GM18951 (cell line): ENCODE data around the gene TP53INP2.
"Not testable (repeated sequence)": the region's sequence is repeated elsewhere in the genome, so short reads cannot be mapped to it uniquely, and the experiment has no call there.

ENCODE experiments used
- POLR2A ChIP-seq: IDR thresholded peaks from 4 replicates; pipeline ENCODE4 v1.6.1; 2011; ENCODE audit warnings: mild to moderate bottlenecking; ENCODE audit not compliant: insufficient read length, insufficient read depth; ENCODE audit errors: extremely low read depth
- in situ Hi-C: fragments of 300-500 bp; cut with MboI; formaldehyde crosslinking; loops from one replicate; pipeline ENCODE4 v1.12.0; 2022; ENCODE audit warnings: low sequenced_read_pairs, mixed read lengths, inconsistent platforms; ENCODE audit not compliant: unreplicated experiment

TP53INP2 gene

DNA sequence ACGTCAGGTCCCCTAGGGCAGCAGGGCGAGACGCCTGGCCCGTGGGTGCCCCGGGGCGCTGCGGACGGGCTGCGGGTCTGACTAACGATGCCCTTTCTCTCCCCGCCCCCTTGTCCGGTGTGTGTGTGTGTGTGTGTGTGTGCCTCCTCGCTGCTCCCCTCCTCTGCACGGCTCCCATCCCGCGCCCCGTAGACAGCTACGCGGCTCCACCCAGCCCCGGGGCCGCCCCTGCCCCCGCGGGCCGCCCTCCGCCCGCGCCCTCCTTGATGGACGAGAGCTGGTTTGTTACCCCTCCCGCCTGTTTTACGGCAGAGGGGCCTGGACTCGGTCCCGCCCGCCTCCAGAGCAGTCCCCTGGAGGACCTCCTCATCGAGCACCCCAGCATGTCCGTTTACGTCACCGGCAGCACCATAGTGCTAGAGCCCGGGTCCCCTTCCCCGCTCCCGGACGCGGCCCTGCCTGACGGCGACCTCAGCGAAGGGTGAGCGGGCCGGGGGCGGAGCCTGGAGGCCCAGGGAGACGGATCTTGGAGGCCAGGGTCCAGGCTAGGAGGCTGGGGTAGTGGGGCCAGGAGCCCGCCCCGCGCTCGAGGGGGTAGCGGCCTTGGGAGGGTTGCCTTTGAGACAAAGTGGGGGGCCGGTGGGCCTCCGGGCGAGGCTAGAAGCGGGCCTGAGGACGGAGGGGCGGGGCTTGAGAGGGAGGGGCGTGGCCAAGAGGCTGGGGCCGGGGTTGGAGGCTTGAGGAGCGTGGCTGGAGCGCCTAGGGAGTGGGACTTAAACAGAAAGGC is 5.1 kb downstream of the TP53INP2 start:
- peak; percentile 38 for TF ChIP-seq POLR2A

DNA sequence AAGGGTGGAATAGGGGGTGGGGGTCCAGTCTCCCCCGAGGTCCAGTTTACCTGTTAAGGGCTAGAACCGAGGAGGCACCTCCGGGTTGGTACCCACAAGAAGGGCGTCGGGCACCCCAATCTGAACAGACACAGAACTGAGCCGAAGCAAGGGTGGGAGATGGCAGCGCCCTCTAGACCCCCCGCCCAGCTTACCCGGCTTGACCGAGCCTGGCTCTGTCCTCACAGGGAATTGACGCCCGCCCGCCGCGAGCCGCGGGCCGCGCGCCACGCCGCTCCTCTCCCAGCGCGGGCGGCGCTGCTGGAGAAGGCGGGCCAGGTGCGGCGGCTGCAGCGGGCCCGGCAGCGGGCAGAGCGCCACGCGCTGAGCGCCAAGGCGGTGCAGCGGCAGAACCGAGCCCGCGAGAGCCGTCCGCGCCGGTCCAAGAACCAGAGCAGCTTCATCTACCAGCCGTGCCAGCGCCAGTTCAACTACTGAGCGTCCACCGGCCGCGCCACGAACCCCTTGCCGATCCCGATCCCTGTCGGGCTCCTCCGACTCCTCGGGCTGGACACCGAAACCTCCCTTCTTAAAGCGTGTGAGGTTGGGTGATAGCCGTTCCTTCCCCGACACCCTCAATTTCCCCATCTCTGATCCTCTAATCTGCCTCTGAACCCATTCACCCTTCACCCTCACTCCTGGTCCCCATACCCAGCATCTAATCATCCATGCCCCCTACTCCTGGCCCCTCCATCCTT is 5.9 kb downstream of the TP53INP2 start:
- in situ Hi-C loops, result loop anchor here (10.0 kb wide), 1 partner anchor 175 kb away; no protein-coding TSS in a partner anchor
- no peak for TF ChIP-seq POLR2A

More for the DNA sequence above, 5.1 kb downstream of the TP53INP2 start:
- in situ Hi-C loops, result loop anchor here (10.0 kb wide), 1 partner anchor 174 kb away; no protein-coding TSS in a partner anchor

DNA sequence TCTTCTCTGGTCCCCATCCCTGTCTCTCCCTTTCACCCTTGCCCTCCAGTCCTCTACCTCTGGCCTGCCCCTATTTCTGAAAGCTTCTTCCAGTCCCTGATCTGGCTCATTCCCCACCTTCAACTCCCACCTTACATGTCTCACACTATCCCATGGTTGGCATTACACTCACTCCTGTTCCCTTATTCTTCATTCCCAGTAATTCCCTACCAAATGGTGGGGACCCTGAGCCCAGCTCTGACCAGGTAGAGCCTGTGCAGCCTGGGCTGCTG is 6.4 kb downstream of the TP53INP2 start:
- in situ Hi-C loops, result no loop called here
- no peak for TF ChIP-seq POLR2A

DNA sequence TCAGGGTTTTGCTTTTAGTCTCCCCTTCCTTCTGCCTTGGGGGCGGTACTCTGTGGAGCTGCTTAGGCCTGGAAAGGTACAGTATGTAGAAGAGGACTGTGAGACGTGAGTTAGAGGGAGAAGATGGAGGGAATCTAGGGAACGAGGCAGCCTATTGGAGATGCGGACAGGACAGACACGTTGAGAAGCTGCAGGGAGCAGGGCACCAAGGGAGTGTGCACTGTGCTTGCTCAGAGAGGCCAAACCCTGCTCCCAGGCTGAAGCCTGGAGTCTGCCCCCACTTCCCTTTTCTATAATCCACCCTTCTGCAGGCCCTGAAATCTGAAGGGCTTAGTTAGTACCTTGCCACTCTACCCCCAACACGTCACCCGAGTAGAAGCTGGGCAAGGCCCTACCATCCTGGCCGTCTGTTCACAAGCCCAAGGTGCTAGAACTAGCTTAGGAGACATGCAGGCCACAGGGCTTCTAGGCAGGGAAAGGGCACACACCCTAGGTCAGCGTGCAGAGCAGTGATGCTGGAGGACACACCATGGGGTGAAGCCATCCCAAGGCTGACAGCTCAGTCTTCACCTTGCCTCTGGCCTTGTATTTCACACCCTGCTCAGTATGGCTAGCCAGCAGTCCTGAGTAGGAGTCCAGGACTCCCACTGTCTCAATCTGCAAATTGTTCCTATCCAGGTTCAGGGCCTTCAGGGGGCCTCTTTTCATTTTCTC is 6.9 kb downstream of the TP53INP2 start:
- in situ Hi-C loops, result no loop called here
- no peak for TF ChIP-seq POLR2A

DNA sequence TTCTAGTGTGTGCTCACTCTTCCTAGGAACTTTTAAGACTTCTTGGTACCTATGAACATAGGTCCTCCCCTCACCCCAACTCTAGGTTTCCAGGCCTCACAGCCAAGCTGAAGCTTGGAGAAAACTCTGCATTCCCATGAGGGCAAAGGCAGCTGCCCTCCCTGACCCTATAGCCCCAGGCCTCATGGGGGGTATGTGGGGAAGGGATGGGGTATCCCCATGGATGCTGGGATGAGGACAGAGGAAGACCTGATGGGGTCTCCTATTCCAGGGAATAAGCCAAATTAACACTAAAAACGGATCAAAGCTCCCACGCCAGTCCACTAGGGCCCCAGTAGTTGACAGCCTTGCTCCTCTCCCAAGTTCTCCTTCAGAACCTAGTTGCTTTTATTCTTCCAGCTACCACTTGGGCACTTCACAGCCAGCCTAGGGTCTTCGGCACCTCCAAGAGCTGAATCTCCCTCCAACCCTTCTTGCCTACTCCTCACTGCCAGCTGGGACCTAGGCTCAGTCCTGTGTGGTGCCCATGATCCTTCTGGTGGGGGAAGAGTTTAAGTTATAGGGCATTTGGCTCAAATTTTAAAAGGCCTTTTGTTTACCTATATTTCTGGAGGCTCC is 7.8 kb downstream of the TP53INP2 start:
- no peak for TF ChIP-seq POLR2A
- in situ Hi-C loops, result no loop called here

DNA sequence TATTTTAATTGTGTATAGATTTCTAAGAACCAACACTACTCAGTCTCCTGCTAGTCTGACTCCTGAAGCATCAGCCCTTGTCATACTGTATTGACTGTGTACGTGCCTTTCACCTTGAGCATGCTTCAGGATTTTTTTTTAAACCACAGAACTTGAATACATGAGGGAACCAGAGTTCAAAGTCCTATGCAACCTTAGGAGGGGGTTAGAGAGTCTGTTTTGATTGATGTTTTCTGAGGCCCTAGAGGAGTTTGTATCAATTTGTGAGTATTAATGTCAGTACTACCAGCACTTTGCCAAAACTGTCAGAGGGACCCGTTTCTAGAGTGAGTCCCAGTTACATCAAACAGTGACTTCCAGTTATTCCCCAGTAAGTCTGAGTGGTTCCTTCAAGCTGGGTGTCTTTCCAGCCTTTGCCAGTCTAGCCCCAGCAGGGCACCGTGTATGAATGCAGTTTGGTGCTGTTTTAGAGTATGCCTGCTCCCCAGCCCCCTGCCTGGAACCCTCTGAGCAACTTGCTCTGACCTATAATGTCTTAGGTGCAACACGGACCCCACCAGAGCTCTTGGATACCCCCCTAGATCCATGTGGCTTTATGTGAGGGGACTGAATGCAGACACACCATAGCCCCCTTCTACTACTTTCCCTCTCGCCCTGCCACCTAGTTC is 8.5 kb downstream of the TP53INP2 start:
- TF ChIP-seq POLR2A, result no peak
- in situ Hi-C loops, result no loop called here

DNA sequence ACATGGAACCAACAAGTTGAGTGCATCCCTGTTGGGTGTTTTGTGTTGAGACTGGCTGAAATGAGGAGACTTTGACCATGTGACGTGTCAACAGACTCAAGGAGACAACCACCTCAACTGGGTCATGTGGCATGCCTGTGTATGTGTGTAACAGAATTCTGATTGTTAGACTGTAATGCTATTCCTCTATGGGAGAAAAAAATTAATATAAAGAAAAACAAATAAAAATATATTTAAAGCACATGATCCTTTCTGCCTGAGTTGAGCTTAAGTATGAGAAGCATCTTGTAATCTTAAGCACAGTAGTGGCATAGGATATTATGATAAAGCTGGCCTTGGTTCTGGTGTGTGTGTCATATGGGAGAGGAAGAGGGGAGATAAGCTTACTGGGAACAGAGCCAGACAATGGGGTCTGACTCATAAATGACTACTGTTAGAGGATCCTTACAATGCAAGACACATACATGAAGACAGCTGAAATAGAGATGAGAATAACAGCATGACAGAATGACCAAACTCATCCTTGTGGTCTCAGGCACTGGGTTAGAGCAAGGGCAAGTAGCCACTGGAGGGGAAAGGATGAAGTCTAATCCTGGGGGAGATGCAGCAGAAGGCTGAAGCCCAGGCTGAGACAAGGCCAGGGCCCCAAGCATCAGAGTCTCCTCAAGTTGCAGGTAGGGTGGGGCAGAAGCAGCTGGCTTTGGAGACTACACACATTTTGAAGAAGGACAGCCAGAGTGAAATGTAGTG is 9.2 kb downstream of the TP53INP2 start:
- in situ Hi-C loops, result no loop called here
- TF ChIP-seq POLR2A, result no peak

DNA sequence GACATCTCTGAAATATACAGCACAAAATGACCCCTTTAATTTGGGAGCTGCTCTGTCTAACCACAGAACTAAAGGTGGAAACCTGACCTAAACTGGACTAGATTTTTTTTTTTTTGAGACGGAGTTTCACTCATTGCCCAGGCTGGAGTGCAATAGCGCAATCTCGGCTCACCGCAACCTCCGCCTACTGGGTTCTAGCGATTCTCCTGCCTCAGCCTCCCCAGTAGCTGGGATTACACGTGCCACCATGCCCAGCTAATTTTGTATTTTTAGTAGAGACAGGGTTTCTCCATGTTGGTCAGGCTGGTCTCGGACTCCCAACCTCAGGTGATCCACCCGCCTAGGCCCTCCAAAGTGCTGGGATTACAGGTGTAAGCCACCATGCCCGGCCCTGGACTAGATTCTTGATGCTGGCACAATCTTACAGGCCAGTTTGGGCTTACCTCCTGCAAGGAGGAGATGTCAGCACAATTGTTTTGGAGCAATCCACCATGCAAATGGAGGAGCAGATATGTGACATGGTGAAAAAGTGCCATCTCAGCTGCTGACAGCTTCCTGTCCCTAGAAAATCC is 9.9 kb downstream of the TP53INP2 start:
- in situ Hi-C loops, result not testable (repeated sequence)

DNA sequence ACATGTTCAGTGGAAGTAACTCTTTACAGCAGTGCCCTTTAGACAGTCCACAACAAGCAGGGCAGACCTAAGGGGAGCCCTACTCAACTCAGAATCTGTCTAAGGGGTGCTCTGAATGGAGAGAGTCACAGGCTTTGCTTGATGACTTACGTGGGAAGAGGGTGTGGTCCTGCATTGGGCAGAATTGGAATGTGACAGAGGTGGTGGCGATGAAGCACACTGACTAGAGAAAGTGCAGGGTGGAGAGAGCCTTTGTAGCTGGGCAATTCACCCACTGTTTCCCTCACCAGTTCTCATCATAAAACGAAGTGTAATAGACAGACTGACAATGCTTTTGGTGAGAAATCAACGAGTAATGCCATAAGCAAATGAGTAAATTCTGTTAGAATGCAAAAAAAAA is 11.2 kb downstream of the TP53INP2 start:
- in situ Hi-C loops, result no loop called here
- no peak for TF ChIP-seq POLR2A

DNA sequence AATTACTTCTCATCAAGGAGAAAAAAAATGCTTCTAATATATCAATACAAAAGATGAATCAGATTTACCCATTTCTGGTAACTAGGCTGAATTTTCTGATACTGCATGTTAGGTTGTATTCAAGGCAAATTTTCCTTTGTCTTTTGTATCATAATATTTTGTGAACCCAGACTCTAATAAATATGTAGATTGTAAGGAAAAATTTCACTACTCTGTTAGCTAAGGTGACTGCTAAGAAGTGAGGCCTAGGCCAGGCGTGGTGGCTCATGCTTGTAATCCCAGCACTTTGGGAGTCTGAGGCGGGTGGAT is 12.7 kb downstream of the TP53INP2 start:
- in situ Hi-C loops, result no loop called here
- TF ChIP-seq POLR2A, result no peak

DNA sequence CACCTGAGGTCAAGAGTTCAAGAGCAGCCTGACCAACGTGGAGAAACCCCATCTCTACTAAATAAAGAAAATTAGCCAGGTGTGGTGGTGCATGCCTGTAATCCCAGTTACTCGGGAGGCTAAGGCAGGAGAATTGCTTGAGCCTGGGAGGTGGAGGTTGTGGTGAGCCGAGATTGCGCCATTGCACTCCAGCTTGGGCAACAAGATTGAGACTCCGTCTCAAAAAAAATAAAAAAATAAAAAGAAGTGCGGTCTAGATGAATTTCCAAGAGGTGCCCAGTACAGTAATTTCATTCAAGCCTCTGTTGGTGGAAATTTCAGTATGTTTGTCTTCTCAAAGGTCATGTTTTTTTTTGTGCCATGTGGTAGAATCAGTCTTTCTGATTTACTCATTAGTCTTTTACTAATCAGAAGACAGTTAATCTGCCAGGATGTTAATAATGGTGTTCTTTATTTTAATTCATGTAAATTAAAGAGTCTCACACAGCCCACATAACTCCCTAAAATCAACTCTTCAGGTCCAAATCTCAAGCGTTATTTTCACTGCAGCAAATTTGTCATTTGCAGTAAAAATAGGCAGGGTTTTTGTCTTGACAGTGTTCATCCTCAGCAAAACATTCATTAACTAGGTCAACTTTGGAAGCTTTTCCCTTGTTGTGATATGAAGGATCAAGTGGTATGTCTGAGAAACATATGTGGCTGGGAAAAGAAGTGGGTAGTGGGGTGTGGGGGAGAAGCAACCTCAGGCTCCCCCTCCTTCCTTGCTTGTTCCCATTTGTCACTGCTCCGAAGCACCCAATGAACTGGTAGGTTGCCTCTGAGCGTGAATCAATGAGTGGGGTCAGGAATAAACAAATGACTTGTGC is 13.3 kb downstream of the TP53INP2 start:
- no peak for TF ChIP-seq POLR2A
- in situ Hi-C loops, result no loop called here

DNA sequence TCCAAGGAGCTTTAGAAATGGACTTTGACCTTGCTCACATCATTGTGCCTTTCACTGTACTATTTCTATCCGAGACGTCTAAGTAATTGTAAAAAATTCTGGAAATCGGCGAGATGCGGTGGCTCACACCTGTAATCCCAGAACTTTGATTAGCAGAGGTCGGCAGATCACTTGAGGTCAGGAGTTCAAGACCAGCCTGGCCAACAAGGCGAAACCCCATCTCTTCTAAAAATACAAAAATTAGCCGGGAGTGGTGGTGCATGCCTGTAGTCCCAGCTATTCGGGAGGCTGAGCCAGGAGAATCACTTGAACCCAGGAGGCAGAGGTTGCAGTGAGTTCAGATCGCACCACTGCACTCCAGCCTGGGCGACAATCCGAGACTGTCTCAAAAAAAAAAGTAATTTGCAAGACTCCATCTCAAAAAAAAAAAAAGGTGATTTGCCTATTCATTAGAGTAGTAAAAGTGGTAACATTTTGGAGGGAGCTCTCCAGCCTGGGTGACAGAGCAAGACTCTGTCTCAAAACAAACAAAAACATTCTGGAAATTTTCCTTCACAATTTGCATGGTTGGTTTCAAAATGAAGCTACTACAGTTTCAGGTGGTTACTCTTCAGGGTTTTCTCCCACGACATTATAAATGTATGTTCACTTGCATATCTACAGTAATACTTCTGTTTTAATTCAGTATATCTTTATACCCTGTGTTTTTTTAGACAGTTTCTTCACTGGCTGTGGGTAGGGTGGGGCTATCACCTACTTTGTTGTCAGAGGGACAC is 15.3 kb downstream of the TP53INP2 start:
- in situ Hi-C loops, result not testable (repeated sequence)
